Sigmoid colon (tissue), 7 donors: ENCODE measurements around the gene TXNRD2. TPM values are rescaled to one million over a fixed set of nuclear protein-coding genes. Genes with fewer than 3 reads are reported as not detected.
A peak's percentile ranks its signal among the peaks of the same experiment; 100 is the strongest.

ENCODE experiments used
- DNase-seq: peaks from one replicate; pipeline ENCODE4 v3.0.0-alpha.2; 2019
- H3K27ac ChIP-seq, 4 donors: fragments of 200-600 bp; sonication (generic); one replicate each; pipeline ENCODE4 v1.5.1; 2016 to 2019; ENCODE audit warnings: mild to moderate bottlenecking in 1 of 4
- H3K27me3 ChIP-seq, 3 donors: fragments of 200-600 bp; sonication (generic); one replicate each; pipeline ENCODE4 v1.5.1; 2019; ENCODE audit warnings: mild to moderate bottlenecking in 1 of 3
- H3K36me3 ChIP-seq, 4 donors: fragments of 200-600 bp; sonication (generic); one replicate each; pipeline ENCODE4 v1.5.1; 2016 to 2019
- H3K4me1 ChIP-seq, 4 donors: fragments of 200-600 bp; sonication (generic); one replicate each; pipeline ENCODE4 v1.5.1; 2017 to 2019
- H3K4me3 ChIP-seq, 4 donors: fragments of 200-600 bp; sonication (generic); one replicate each; pipeline ENCODE4 v1.5.1; 2017 to 2019; ENCODE audit warnings: mild to moderate bottlenecking in 2 of 4, moderate library complexity in 1 of 4
- H3K9me3 ChIP-seq, 4 donors: fragments of 200-600 bp in 3 of 4; sonication (generic) in 3 of 4; one replicate each; pipeline versions ENCODE4 v1.5.1 to v1.6.1; 2013 to 2019
- CTCF ChIP-seq, 4 experiments: fragments of 450-650 bp in 3 of 4; fragments of 200-600 bp in 1 of 4; IDR thresholded peaks; one replicate each; pipeline ENCODE4 v1.5.1; 2016 to 2019; ENCODE audit warnings: antibody characterized with exemption in 4 of 4, mild to moderate bottlenecking in 3 of 4, moderate library complexity in 2 of 4
- EP300 ChIP-seq, 4 donors: sonication (generic); formaldehyde crosslinking; IDR thresholded peaks; one replicate each; pipeline ENCODE4 v1.6.1; 2017; ENCODE audit warnings: antibody characterized with exemption in 4 of 4
- POLR2A ChIP-seq, 2 donors: fragments of 450-650 bp; IDR thresholded peaks; one replicate each; pipeline ENCODE4 v1.6.1; 2016; ENCODE audit warnings: antibody characterized with exemption in 2 of 2, mild to moderate bottlenecking in 2 of 2, moderate library complexity in 2 of 2
- POLR2AphosphoS5 ChIP-seq, 4 donors: sonication (generic); formaldehyde crosslinking; IDR thresholded peaks; one replicate each; pipeline ENCODE4 v1.6.1; 2017; ENCODE audit warnings: antibody characterized with exemption in 4 of 4
- WGBS, 2 donors: extraction: QIAGEN DNeasy Blood & Tissue Kit; methylation state at CpG; one replicate each; pipeline ENCODE4 v1.1.7; 2013; 5-methylcytosine and 5-hydroxymethylcytosine counted together
- intact Hi-C: fragments of 100-400 bp; cut with DNase I; formaldehyde crosslinking; loops from one replicate; pipeline ENCODE4 v1.15.1; 2023
- polyA plus RNA-seq, 3 donors: library from polyadenylated mRNA; stranded (reverse); fragments of 200-250 nt; gene quantifications; one replicate each; pipeline ENCODE4 v1.2.3, GENCODE V29; 2013
- total RNA-seq, 4 donors: library from RNA; depleted of rRNA; stranded (reverse); fragments of >200 nt; gene quantifications; one replicate each; pipeline ENCODE4 v1.1.0, GENCODE V29; 2016
- donor health status: healthy with polysubstance abuse.
- donor health status: Bipolar disorder and iron deficiency.
- donor health status: healthy.

The TXNRD2 gene
- total and polyA plus RNA-seq, 7 donors, result 13.2 to 29.6 (median 18.3) TPM

- intact Hi-C loops, result no loop called here
- H3K27me3 ChIP-seq, result no peaks in the 10 kb centered on the region
These were observed 25.5 kb upstream of the TXNRD2 start for GRCh38 chr22:19966908-19967750.

GRCh38 chr22:19965771-19966709, 24.4 kb upstream of the TXNRD2 start:
- peak overlapping the region in 1 of 4 donors; percentile 3 for H3K27ac ChIP-seq
- H3K27me3 ChIP-seq, result no peaks in the 10 kb centered on the region
- H3K4me1 ChIP-seq, result peaks cover 0 to 27% (median 23%) of the 10 kb centered on the region in 4 donors
- TF ChIP-seq CTCF (IDR thresholded peaks at IDR 0.05) (peak in 1 of 4 experiments; percentile 11), POLR2A (IDR thresholded peaks at IDR 0.05) (no peak)
- WGBS, 2 donors, result 84 to 87% methylated on average over 10 of the region's 10 CpGs
- no peak overlapping the region for H3K4me3 ChIP-seq
- no peaks in the 10 kb centered on the region for H3K9me3 ChIP-seq
- DNase-seq, result no peak
- peaks cover 6 to 64% (median 17%) of the 10 kb centered on the region in 4 donors for H3K36me3 ChIP-seq
- intact Hi-C loops, result no loop called here

More at GRCh38 chr22:19966908-19967750, 25.5 kb upstream of the TXNRD2 start:
- H3K36me3 ChIP-seq, result peaks cover 6 to 74% (median 17%) of the 10 kb centered on the region in 4 donors
- no peak for DNase-seq
- no peaks in the 10 kb centered on the region for H3K9me3 ChIP-seq
- peak in 1 of 4 experiments; percentile 6 for TF ChIP-seq CTCF (IDR thresholded peaks at IDR 0.05)
- TF ChIP-seq EP300 (IDR thresholded peaks at IDR 0.05), result no peak
- no peak for TF ChIP-seq POLR2A (IDR thresholded peaks at IDR 0.05)
- TF ChIP-seq POLR2AphosphoS5 (IDR thresholded peaks at IDR 0.05), result no peak
- WGBS, 2 donors, result 72 to 81% methylated on average over 20 of the region's 20 CpGs
- H3K27ac ChIP-seq, result no peak overlapping the region
- peaks cover 0 to 23% (median 20%) of the 10 kb centered on the region in 4 donors for H3K4me1 ChIP-seq
- no peak overlapping the region for H3K4me3 ChIP-seq

GRCh38 chr22:19964701-19965386, 23.2 kb upstream of the TXNRD2 start:
- no peak overlapping the region for H3K27ac ChIP-seq
- DNase-seq, result no peak
- no peaks in the 10 kb centered on the region for H3K9me3 ChIP-seq
- no peaks in the 10 kb centered on the region for H3K27me3 ChIP-seq
- H3K4me1 ChIP-seq, result peaks cover 0 to 30% (median 25%) of the 10 kb centered on the region in 4 donors
- intact Hi-C loops, result no loop called here
- 90 to 94% methylated on average over 15 of the region's 15 CpGs for WGBS, 2 donors
- TF ChIP-seq POLR2AphosphoS5 (IDR thresholded peaks at IDR 0.05) (no peak), CTCF (IDR thresholded peaks at IDR 0.05) (no peak), POLR2A (IDR thresholded peaks at IDR 0.05) (no peak), EP300 (IDR thresholded peaks at IDR 0.05) (no peak)
- peaks cover 5 to 60% (median 17%) of the 10 kb centered on the region in 4 donors for H3K36me3 ChIP-seq
- H3K4me3 ChIP-seq, result no peak overlapping the region

GRCh38 chr22:19963863-19964642, 22.4 kb upstream of the TXNRD2 start:
- Histone ChIP-seq H3K9me3 (no peaks in the 10 kb centered on the region), H3K36me3 (peaks cover 0 to 52% (median 15%) of the 10 kb centered on the region in 4 donors), H3K27ac (no peak overlapping the region), H3K27me3 (no peaks in the 10 kb centered on the region), H3K4me3 (no peak overlapping the region), H3K4me1 (peaks cover 0 to 38% (median 33%) of the 10 kb centered on the region in 4 donors)
- intact Hi-C loops, result no loop called here
- WGBS, 2 donors, result 84 to 85% methylated on average over 12 of the region's 12 CpGs
- DNase-seq, result no peak
- TF ChIP-seq CTCF (IDR thresholded peaks at IDR 0.05) (no peak), POLR2AphosphoS5 (IDR thresholded peaks at IDR 0.05) (no peak)
